IMR-90 (cell line): ENCODE results near the gene GRIK5. TPM values are rescaled to one million over a fixed set of nuclear protein-coding genes. Genes with fewer than 3 reads are reported as not detected.

Experiments used
- ATAC-seq: fragments of 200-7000 bp; cut with Tn5 transposase; 2 replicates; pipeline ENCODE4 v1.9.1; 2020; ENCODE audit warnings: low read depth, mild to moderate bottlenecking, moderate library complexity
- BruUV-seq: library from RNA; stranded (reverse); fragments of 400-500 nt; replicated peaks from 2 replicates; lab custom pipeline; 2021; lab: Mats Ljungman, UMichigan
- CTCF ChIA-PET: fragments of 300-600 bp; formaldehyde crosslinking; extraction: SDS; loops from one replicate; lab custom pipeline; 2021; ENCODE audit warnings: antibody characterized with exemption; lab: Yijun Ruan, JAX
- POLR2A ChIA-PET: fragments of 300-600 bp; sonication (Branson Sonifier 250); formaldehyde crosslinking; loops from one replicate; lab custom pipeline; 2022; ENCODE audit warnings: antibody characterized with exemption; ENCODE audit not compliant: unreplicated experiment; lab: Charles Lee
- DNase-seq: peaks from one replicate; pipeline ENCODE4 v3.0.0; 2013
- H2AFZ ChIP-seq: replicated peaks from 2 replicates; pipeline ENCODE3; 2013; ENCODE audit warnings: low read length, mild to moderate bottlenecking; ENCODE audit not compliant: poor library complexity
- H2AK5ac ChIP-seq: 2 replicates; pipeline ENCODE4 v1.6.1; 2013; ENCODE audit warnings: low read depth, low read length, inconsistent platforms
- H2AK9ac ChIP-seq: replicated peaks from 2 replicates; pipeline ENCODE3; 2013; ENCODE audit warnings: mild to moderate bottlenecking, low read depth, low read length, moderate library complexity; ENCODE audit not compliant: poor library complexity
- H2BK120ac ChIP-seq: 2 replicates; pipeline ENCODE4 v1.6.1; 2013; ENCODE audit warnings: low read depth, low read length, inconsistent platforms
- H2BK15ac ChIP-seq: 3 replicates; pipeline ENCODE4 v1.6.1; 2013; ENCODE audit warnings: low read depth, low read length, inconsistent platforms
- H2BK20ac ChIP-seq: 2 replicates; pipeline ENCODE4 v1.6.1; 2013; ENCODE audit warnings: low read depth, mild to moderate bottlenecking, inconsistent platforms, low read length, moderate library complexity
- H2BK5ac ChIP-seq: 2 replicates; pipeline ENCODE4 v1.6.1; 2013; ENCODE audit warnings: mild to moderate bottlenecking, low read depth, low read length, inconsistent platforms; ENCODE audit not compliant: poor library complexity, severe bottlenecking
- H3K14ac ChIP-seq: replicated peaks from 2 replicates; pipeline ENCODE4 v1.6.1; 2013; ENCODE audit warnings: low read depth, low read length, inconsistent platforms
- H3K18ac ChIP-seq: 2 replicates; pipeline ENCODE4 v1.6.1; 2013; ENCODE audit warnings: low read depth, low read length, control low read depth
- H3K23ac ChIP-seq: 2 replicates; pipeline ENCODE4 v1.6.1; 2013; ENCODE audit warnings: low read depth, low read length, inconsistent platforms
- H3K27ac ChIP-seq: 2 replicates; pipeline ENCODE4 v1.5.1; 2013; ENCODE audit warnings: mild to moderate bottlenecking, control low read depth, low read length; ENCODE audit not compliant: insufficient read depth
- H3K27me3 ChIP-seq: 2 replicates; pipeline ENCODE4 v1.6.1; 2013; ENCODE audit warnings: low read length; ENCODE audit not compliant: control insufficient read depth, insufficient read depth
- H3K36me3 ChIP-seq: 2 replicates; pipeline ENCODE4 v1.6.1; 2013; ENCODE audit warnings: low read length, mixed read lengths; ENCODE audit not compliant: control insufficient read depth, insufficient read depth
- H3K4ac ChIP-seq: 2 replicates; pipeline ENCODE4 v1.6.1; 2013; ENCODE audit warnings: low read depth, low read length, inconsistent platforms
- H3K4me1 ChIP-seq: 2 replicates; pipeline ENCODE4 v1.6.1; 2013; ENCODE audit warnings: low read length, mixed read lengths; ENCODE audit not compliant: control insufficient read depth, insufficient read depth
- H3K4me2 ChIP-seq: 2 replicates; pipeline ENCODE4 v1.6.1; 2013; ENCODE audit warnings: low read depth, mild to moderate bottlenecking, control low read depth, low read length, moderate library complexity
- H3K4me3 ChIP-seq: 2 replicates; pipeline ENCODE4 v1.5.1; 2013; ENCODE audit warnings: low read depth, mild to moderate bottlenecking, control low read depth, low read length, moderate library complexity; ENCODE audit not compliant: insufficient read depth
- H3K56ac ChIP-seq: 2 replicates; pipeline ENCODE4 v1.6.1; 2013; ENCODE audit warnings: low read length, inconsistent platforms; ENCODE audit not compliant: insufficient read depth; ENCODE audit errors: extremely low read depth
- H3K79me1 ChIP-seq, 2 experiments: 2 replicates each; pipeline ENCODE4 v1.6.1; 2013; ENCODE audit warnings: low read length in 2 of 2, inconsistent platforms in 1 of 2, low read depth in 1 of 2
- H3K9ac ChIP-seq: 2 replicates; pipeline ENCODE4 v1.6.1; 2013; ENCODE audit warnings: low read depth, low read length, control low read depth
- H3K9me1 ChIP-seq: 2 replicates; pipeline ENCODE4 v1.6.1; 2013; ENCODE audit warnings: low read length, inconsistent platforms; ENCODE audit not compliant: insufficient read depth
- H3K9me3 ChIP-seq: 2 replicates; pipeline ENCODE4 v1.6.1; 2013; ENCODE audit warnings: low read length; ENCODE audit not compliant: control insufficient read depth, insufficient read depth
- H4K20me1 ChIP-seq: 2 replicates; pipeline ENCODE4 v1.6.1; 2013; ENCODE audit warnings: low read length, inconsistent platforms; ENCODE audit not compliant: insufficient read depth
- H4K5ac ChIP-seq: 2 replicates; pipeline ENCODE4 v1.6.1; 2013; ENCODE audit warnings: mild to moderate bottlenecking, low read depth, low read length, control low read depth
- H4K8ac ChIP-seq, 2 experiments: 2 replicates each; pipeline ENCODE4 v1.6.1; 2013; ENCODE audit warnings: low read depth in 2 of 2, low read length in 2 of 2, control low read depth in 1 of 2, inconsistent platforms in 1 of 2
- H4K91ac ChIP-seq: 2 replicates; pipeline ENCODE4 v1.6.1; 2013; ENCODE audit warnings: low read depth, low read length, inconsistent platforms; ENCODE audit not compliant: insufficient read depth
- BHLHE40 ChIP-seq: fragments of 150-350 bp; IDR thresholded peaks from 2 replicates; pipeline ENCODE4 v1.6.1; 2016; ENCODE audit warnings: mild to moderate bottlenecking, low read depth, low read length
- CEBPB ChIP-seq: IDR thresholded peaks from 2 replicates; pipeline ENCODE4 v1.6.1; 2012; ENCODE audit warnings: low read depth, low read length, improper control_type of control experiment
- CHD1 ChIP-seq: IDR thresholded peaks from 2 replicates; pipeline ENCODE4 v1.6.1; 2012; ENCODE audit warnings: low read depth, low read length, improper control_type of control experiment
- FOS ChIP-seq: fragments of 150-350 bp; IDR thresholded peaks from 2 replicates; pipeline ENCODE4 v1.6.1; 2016; ENCODE audit warnings: low read depth, low read length
- MAFK ChIP-seq: IDR thresholded peaks from 2 replicates; pipeline ENCODE4 v1.6.1; 2012; ENCODE audit warnings: low read depth, low read length, improper control_type of control experiment
- MAZ ChIP-seq: IDR thresholded peaks from 2 replicates; pipeline ENCODE4 v1.6.1; 2012; ENCODE audit warnings: low read depth, mild to moderate bottlenecking, low read length, improper control_type of control experiment, moderate library complexity, borderline replicate concordance
- MXI1 ChIP-seq: IDR thresholded peaks from 2 replicates; pipeline ENCODE4 v1.6.1; 2012; ENCODE audit warnings: low read depth, mild to moderate bottlenecking, low read length, moderate library complexity, borderline replicate concordance
- NFE2L2 ChIP-seq: fragments of 150-350 bp; IDR thresholded peaks from 2 replicates; pipeline ENCODE4 v1.6.1; 2016; ENCODE audit warnings: low read depth, mild to moderate bottlenecking, low read length
- POLR2A ChIP-seq: IDR thresholded peaks from 2 replicates; pipeline ENCODE4 v1.6.1; 2012; ENCODE audit warnings: mild to moderate bottlenecking, low read depth, low read length
- RAD21 ChIP-seq: IDR thresholded peaks from 2 replicates; pipeline ENCODE4 v1.6.1; 2012; ENCODE audit warnings: low read length, improper control_type of control experiment
- RCOR1 ChIP-seq: IDR thresholded peaks from 2 replicates; pipeline ENCODE4 v1.6.1; 2012; ENCODE audit warnings: mild to moderate bottlenecking, low read length, improper control_type of control experiment; ENCODE audit not compliant: insufficient replicate concordance
- RFX5 ChIP-seq: IDR thresholded peaks from 2 replicates; pipeline ENCODE4 v1.8.0; 2012; ENCODE audit warnings: low read depth, mild to moderate bottlenecking, low read length, moderate library complexity
- SMC3 ChIP-seq: fragments of 150-350 bp; IDR thresholded peaks from 2 replicates; pipeline ENCODE4 v1.6.1; 2016; ENCODE audit warnings: low read depth, mild to moderate bottlenecking, antibody characterized with exemption, low read length, moderate library complexity
- WGBS, 2 experiments: methylation state at CpG; one replicate each; pipeline versions ENCODE4 v1.1.5 to v1.1.7; 2013; ENCODE audit warnings: missing lambda C conversion rate in 2 of 2; ENCODE audit not compliant: insufficient read length in 1 of 2; ENCODE audit errors: extremely low coverage in 2 of 2; 5-methylcytosine and 5-hydroxymethylcytosine counted together
- dilution Hi-C: fragments of 300-500 bp; cut with HindIII; formaldehyde crosslinking; loops from one replicate; pipeline ENCODE4 v1.14.3; 2018; ENCODE audit warnings: low sequenced_read_pairs; ENCODE audit not compliant: unreplicated experiment
- in situ Hi-C: fragments of 300-500 bp; cut with MboI; formaldehyde crosslinking; loops from 3 replicates; pipeline ENCODE4 v1.14.3; 2019; ENCODE audit warnings: low sequenced_read_pairs, inconsistent platforms, mixed read lengths
- intact Hi-C: fragments of 100-400 bp; cut with micrococcal nuclease; formaldehyde crosslinking; loops from 2 replicates; pipeline ENCODE4 v1.10.0; 2022
- polyA plus RNA-seq, 3 experiments: library from polyadenylated mRNA; depleted of rRNA; stranded (reverse); fragments of >200 nt; gene quantifications; 2 replicates each; pipeline ENCODE4 v1.2.3, GENCODE V29; 2012; ENCODE audit warnings: low replicate concordance in 1 of 3
- total RNA-seq: library from RNA; depleted of rRNA; stranded (reverse); fragments of >200 nt; gene quantifications from 2 replicates; pipeline ENCODE4 v1.2.3, GENCODE V29; 2012
- TF ChIP-seq, protein P1 (sequence below): fragments of 150-350 bp; IDR thresholded peaks from 2 replicates; pipeline ENCODE4 v1.6.1; 2016; ENCODE audit warnings: low read depth, mild to moderate bottlenecking, low read length, moderate library complexity, borderline replicate concordance
- TF ChIP-seq, protein P2 (sequence below): conservative IDR thresholded peaks from 2 replicates; pipeline ENCODE4 v1.5.1; 2012; ENCODE audit warnings: mild to moderate bottlenecking, low read depth, low read length, improper control_type of control experiment
- TF ChIP-seq, protein P3 (sequence below): fragments of 150-350 bp; IDR thresholded peaks from 2 replicates; pipeline ENCODE4 v1.6.1; 2017; ENCODE audit warnings: mild to moderate bottlenecking, antibody characterized with exemption, low read length, low read depth

Gene GRIK5
- total and polyA plus RNA-seq, 2 of the 4 experiments (the other 2 are of a cell fraction), result 0.10 TPM; not detected in 1

DNA sequence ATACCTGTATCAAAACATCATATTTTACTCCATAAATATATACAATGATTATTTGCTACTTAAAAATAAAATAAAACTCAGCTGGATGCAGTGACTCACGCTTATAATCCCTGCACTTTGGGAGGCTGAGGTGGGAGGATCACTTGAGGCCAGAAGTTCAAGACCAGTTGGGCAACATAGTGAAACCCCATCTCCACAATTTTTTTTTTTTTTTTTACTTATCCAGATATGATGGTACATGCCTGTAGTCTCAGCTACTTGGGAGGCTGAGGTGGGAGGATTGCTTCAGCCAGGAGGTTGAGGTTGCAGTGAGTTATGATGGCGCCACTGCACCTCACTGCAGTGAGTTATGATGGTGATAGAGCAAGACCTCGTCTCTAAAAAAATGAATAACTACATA is 39.9 kb upstream of the GRIK5 start:
- H4K5ac ChIP-seq, result no peak overlapping the region
- H3K79me1 ChIP-seq, result peaks cover 0 to 3% of the 10 kb centered on the region in 2 experiments; a peak in 1 of 4 replicates
- peak overlapping the region; percentile 96; the same call in 1 of the 3 replicates for H2BK15ac ChIP-seq
- H3K9ac ChIP-seq, result no peak overlapping the region
- H3K23ac ChIP-seq, result no peak overlapping the region
- H3K4me3 ChIP-seq, result no peak overlapping the region
- H3K14ac ChIP-seq, result no peak overlapping the region
- no peak overlapping the region for H3K27ac ChIP-seq
- POLR2A ChIA-PET, result no interaction called here
- no peak for DNase-seq
- no peak overlapping the region for H2AFZ ChIP-seq
- no peak overlapping the region for H2BK5ac ChIP-seq
- H2AK9ac ChIP-seq, result no peak overlapping the region
- 0 out of 2 replicates have a peak overlapping the region, but pooled peaks have one; percentile 30 for H2BK20ac ChIP-seq
- ATAC-seq, result no peak
- no peak overlapping the region for H4K91ac ChIP-seq
- no peak overlapping the region for H2BK120ac ChIP-seq
- dilution Hi-C loops, result no loop called here
- H4K20me1 ChIP-seq, result no peaks in the 10 kb centered on the region
- H3K9me3 ChIP-seq, result no peaks in the 10 kb centered on the region
- peaks cover 18% of the 10 kb centered on the region for H3K9me1 ChIP-seq
- no peak overlapping the region for H3K4ac ChIP-seq
- TF ChIP-seq MAZ (no peak), SMC3 (no peak), RAD21 (no peak), CHD1 (no peak), POLR2A (no peak), RFX5 (no peak), BHLHE40 (no peak), RCOR1 (no peak), MAFK (no peak), MXI1 (no peak), NFE2L2 (no peak), CEBPB (no peak), FOS (no peak)
- TF ChIP-seq, protein P1, sequence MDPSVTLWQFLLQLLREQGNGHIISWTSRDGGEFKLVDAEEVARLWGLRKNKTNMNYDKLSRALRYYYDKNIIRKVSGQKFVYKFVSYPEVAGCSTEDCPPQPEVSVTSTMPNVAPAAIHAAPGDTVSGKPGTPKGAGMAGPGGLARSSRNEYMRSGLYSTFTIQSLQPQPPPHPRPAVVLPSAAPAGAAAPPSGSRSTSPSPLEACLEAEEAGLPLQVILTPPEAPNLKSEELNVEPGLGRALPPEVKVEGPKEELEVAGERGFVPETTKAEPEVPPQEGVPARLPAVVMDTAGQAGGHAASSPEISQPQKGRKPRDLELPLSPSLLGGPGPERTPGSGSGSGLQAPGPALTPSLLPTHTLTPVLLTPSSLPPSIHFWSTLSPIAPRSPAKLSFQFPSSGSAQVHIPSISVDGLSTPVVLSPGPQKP, result no peak
- TF ChIP-seq, protein P2, sequence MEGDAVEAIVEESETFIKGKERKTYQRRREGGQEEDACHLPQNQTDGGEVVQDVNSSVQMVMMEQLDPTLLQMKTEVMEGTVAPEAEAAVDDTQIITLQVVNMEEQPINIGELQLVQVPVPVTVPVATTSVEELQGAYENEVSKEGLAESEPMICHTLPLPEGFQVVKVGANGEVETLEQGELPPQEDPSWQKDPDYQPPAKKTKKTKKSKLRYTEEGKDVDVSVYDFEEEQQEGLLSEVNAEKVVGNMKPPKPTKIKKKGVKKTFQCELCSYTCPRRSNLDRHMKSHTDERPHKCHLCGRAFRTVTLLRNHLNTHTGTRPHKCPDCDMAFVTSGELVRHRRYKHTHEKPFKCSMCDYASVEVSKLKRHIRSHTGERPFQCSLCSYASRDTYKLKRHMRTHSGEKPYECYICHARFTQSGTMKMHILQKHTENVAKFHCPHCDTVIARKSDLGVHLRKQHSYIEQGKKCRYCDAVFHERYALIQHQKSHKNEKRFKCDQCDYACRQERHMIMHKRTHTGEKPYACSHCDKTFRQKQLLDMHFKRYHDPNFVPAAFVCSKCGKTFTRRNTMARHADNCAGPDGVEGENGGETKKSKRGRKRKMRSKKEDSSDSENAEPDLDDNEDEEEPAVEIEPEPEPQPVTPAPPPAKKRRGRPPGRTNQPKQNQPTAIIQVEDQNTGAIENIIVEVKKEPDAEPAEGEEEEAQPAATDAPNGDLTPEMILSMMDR, result no peak
- TF ChIP-seq, protein P3, sequence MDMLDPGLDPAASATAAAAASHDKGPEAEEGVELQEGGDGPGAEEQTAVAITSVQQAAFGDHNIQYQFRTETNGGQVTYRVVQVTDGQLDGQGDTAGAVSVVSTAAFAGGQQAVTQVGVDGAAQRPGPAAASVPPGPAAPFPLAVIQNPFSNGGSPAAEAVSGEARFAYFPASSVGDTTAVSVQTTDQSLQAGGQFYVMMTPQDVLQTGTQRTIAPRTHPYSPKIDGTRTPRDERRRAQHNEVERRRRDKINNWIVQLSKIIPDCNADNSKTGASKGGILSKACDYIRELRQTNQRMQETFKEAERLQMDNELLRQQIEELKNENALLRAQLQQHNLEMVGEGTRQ, result no peak
- no peak overlapping the region for H3K18ac ChIP-seq
- H2AK5ac ChIP-seq, result peak overlapping the region; percentile 63; the same call in 1 of the 2 replicates
- no peaks in the 10 kb centered on the region for H3K36me3 ChIP-seq
- CTCF ChIA-PET, result interaction anchor here (0.7 to 2.3 kb wide), 4 partner anchors 13 to 135 kb away, joined by 3 to 9 read pairs (median 5); no protein-coding TSS in a partner anchor
- intact Hi-C loops, result loop anchor here (2.0 to 5.0 kb wide), 2 partner anchors 23 to 132 kb away; partner anchors contain the start of genes GSK3A and POU2F2
- no TSS peak for BruUV-seq
- peaks cover 25% of the 10 kb centered on the region for H3K4me1 ChIP-seq
- no peak overlapping the region for H3K56ac ChIP-seq
- no peak overlapping the region for H4K8ac ChIP-seq
- no peak overlapping the region for H3K4me2 ChIP-seq
- no CpG with 5 or more reads among the region's 3 CpGs for WGBS, 2 experiments
- in situ Hi-C loops, result loop anchor here (5.0 to 10.0 kb wide), 2 partner anchors 77 to 285 kb away; partner anchors contain the start of gene CNFN
- H3K27me3 ChIP-seq, result peaks cover 3% of the 10 kb centered on the region; the same call in 1 of the 2 replicates
